ENCODE measurements around the gene ARL15. TPM values are rescaled to one million over a fixed set of nuclear protein-coding genes. Genes with fewer than 3 reads are reported as not detected.

Gene ARL15
- total RNA-seq, 1 experiment from 2014 or later, result 0.64 TPM

GRCh38 chr5:54317511-54318260, 7.3 kb upstream of the ARL15 start:
- in situ Hi-C loops (cut with HindIII; ENCODE audit: low sequenced_read_pairs), result no loop called here
- no peak for DNase-seq (ENCODE audit: low spot score)

- in situ Hi-C loops (cut with HindIII; ENCODE audit: low sequenced_read_pairs), result no loop called here
- no peak for DNase-seq (ENCODE audit: low spot score)
Observed at GRCh38 chr5:54315736-54316528, 5.6 kb upstream of the ARL15 start.

GRCh38 chr5:54313311-54314270, 3.2 kb upstream of the ARL15 start:
- DNase-seq (ENCODE audit: low spot score), result no peak
- in situ Hi-C loops (cut with HindIII; ENCODE audit: low sequenced_read_pairs), result no loop called here

GRCh38 chr5:54312499-54312898, 2.1 kb upstream of the ARL15 start:
- no peak for DNase-seq (ENCODE audit: low spot score)
- in situ Hi-C loops (cut with HindIII; ENCODE audit: low sequenced_read_pairs), result no loop called here

- in situ Hi-C loops (cut with HindIII; ENCODE audit: low sequenced_read_pairs), result no loop called here
Observed at GRCh38 chr5:54311176-54311677, 854 bp upstream of the ARL15 start.

GRCh38 chr5:54309691-54310432, 511 bp downstream of the ARL15 start:
- DNase-seq (ENCODE audit: low spot score), result peak; percentile 61
- in situ Hi-C loops (cut with HindIII; ENCODE audit: low sequenced_read_pairs), result no loop called here

More at GRCh38 chr5:54311176-54311677, 854 bp upstream of the ARL15 start:
- DNase-seq (ENCODE audit: low spot score), result peak; percentile 34

GRCh38 chr5:54309276-54309675, 1.1 kb downstream of the ARL15 start:
- no peak for DNase-seq (ENCODE audit: low spot score)
- in situ Hi-C loops (cut with HindIII; ENCODE audit: low sequenced_read_pairs), result no loop called here

- in situ Hi-C loops (cut with HindIII; ENCODE audit: low sequenced_read_pairs), result no loop called here
- DNase-seq (ENCODE audit: low spot score), result no peak
Observed at GRCh38 chr5:54307583-54307982, 2.8 kb downstream of the ARL15 start.

- no peak for DNase-seq (ENCODE audit: low spot score)
- in situ Hi-C loops (cut with HindIII; ENCODE audit: low sequenced_read_pairs), result no loop called here
Observed at GRCh38 chr5:54306893-54307292, 3.5 kb downstream of the ARL15 start.

- in situ Hi-C loops (cut with HindIII; ENCODE audit: low sequenced_read_pairs), result no loop called here
- no peak for DNase-seq (ENCODE audit: low spot score)
Observed at GRCh38 chr5:54305737-54306136, 4.6 kb downstream of the ARL15 start.

- no peak for DNase-seq (ENCODE audit: low spot score)
- in situ Hi-C loops (cut with HindIII; ENCODE audit: low sequenced_read_pairs), result no loop called here
Observed at GRCh38 chr5:54304040-54304439, 6.3 kb downstream of the ARL15 start.

- in situ Hi-C loops (cut with HindIII; ENCODE audit: low sequenced_read_pairs), result no loop called here
Observed at GRCh38 chr5:54302267-54302687, 8.1 kb downstream of the ARL15 start.

GRCh38 chr5:54301849-54302248, 8.5 kb downstream of the ARL15 start:
- in situ Hi-C loops (cut with HindIII; ENCODE audit: low sequenced_read_pairs), result no loop called here
- DNase-seq (ENCODE audit: low spot score), result no peak

More at GRCh38 chr5:54302267-54302687, 8.1 kb downstream of the ARL15 start:
- DNase-seq (ENCODE audit: low spot score), result no peak

- no peak for DNase-seq (ENCODE audit: low spot score)
Observed at GRCh38 chr5:54301220-54301619, 9.2 kb downstream of the ARL15 start.

GRCh38 chr5:54298947-54299346, 11.4 kb downstream of the ARL15 start:
- in situ Hi-C loops (cut with HindIII; ENCODE audit: low sequenced_read_pairs), result no loop called here
- no peak for DNase-seq (ENCODE audit: low spot score)

More at GRCh38 chr5:54301220-54301619, 9.2 kb downstream of the ARL15 start:
- in situ Hi-C loops (cut with HindIII; ENCODE audit: low sequenced_read_pairs), result no loop called here

- peak; percentile 87 for DNase-seq (ENCODE audit: low spot score)
- in situ Hi-C loops (cut with HindIII; ENCODE audit: low sequenced_read_pairs), result no loop called here
Observed at GRCh38 chr5:54296386-54296785, 14.0 kb downstream of the ARL15 start.

- in situ Hi-C loops (cut with HindIII; ENCODE audit: low sequenced_read_pairs), result no loop called here
- no peak for DNase-seq (ENCODE audit: low spot score)
Observed at GRCh38 chr5:54295651-54296276, 14.6 kb downstream of the ARL15 start.

- no peak for DNase-seq (ENCODE audit: low spot score)
- in situ Hi-C loops (cut with HindIII; ENCODE audit: low sequenced_read_pairs), result no loop called here
Observed at GRCh38 chr5:54294097-54294667, 16.2 kb downstream of the ARL15 start.

Data from G401 (cell line).